Stomach (tissue), 4 donors: ENCODE measurements around the gene SMPD2.

Source experiments
- CTCF ChIP-seq, 7 experiments: fragments of 450-650 bp in 4 of 7; fragments of 200-600 bp in 3 of 7; sonication (generic) in 3 of 7; IDR thresholded peaks; one replicate each; pipeline ENCODE4 v1.5.1; 2016 to 2019; ENCODE audit warnings: antibody characterized with exemption in 7 of 7, control low read depth in 2 of 7, mild to moderate bottlenecking in 1 of 7
- EP300 ChIP-seq: sonication (generic); formaldehyde crosslinking; IDR thresholded peaks from one replicate; pipeline ENCODE4 v1.6.1; 2017; ENCODE audit warnings: antibody characterized with exemption
- POLR2A ChIP-seq, 4 donors: fragments of 450-650 bp; IDR thresholded peaks; one replicate each; pipeline ENCODE4 v1.6.1; 2016; ENCODE audit warnings: antibody characterized with exemption in 4 of 4, control low read depth in 2 of 4, mild to moderate bottlenecking in 1 of 4, moderate library complexity in 1 of 4

GRCh38 chr6:109446072-109446471 lies 5.5 kb downstream of the SMPD2 start:
- TF ChIP-seq CTCF (IDR thresholded peaks at IDR 0.05) (no peak), POLR2A (IDR thresholded peaks at IDR 0.05) (no peak), EP300 (no peak)
